Measurements from ENCODE around the gene ZNF503.

The ZNF503 gene

DNA sequence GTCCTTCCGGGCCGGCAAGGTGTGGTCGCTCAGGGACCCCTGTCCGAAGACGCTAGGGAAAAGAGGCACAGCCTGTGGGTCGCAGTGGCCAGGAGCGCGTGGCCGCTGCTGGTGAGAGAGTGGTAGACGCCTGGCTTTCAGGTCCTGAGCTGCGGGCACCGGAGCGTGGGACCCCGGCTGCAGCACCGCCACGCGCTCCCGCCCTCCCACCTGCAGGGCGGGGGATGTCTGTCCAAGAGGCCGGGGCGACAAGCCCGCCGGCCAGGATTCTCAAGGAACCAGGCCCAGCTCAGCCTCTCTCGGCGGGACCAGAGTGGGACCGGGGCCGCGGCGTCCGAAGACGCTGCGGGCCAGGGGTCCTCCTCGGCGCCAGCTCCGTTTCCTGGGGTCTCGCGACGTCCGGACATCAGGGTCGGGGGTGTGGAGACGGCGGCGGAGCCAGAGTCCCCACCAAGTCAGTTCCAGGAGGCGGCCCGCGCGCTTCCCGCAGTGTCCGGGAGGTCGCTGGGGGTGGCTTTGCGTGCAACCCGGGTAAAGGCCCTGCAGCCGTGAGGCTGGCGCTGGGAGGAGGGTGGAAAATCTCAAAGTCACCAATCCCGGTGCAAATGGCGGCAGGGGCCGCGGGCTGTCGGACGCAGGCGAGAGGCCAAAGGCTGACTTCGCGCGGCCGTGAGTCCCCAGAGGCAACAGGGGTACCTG lies 5.5 kb downstream of the ZNF503 start:
- peak; percentile 35 for DNase-seq (ENCODE audit: low spot score)
- in situ Hi-C loops (cut with MboI; ENCODE audit: low pct_unique_long_range_greater_than_20kb, low sequenced_read_pairs, unreplicated experiment), result no loop called here
- TF ChIP-seq, protein P1, sequence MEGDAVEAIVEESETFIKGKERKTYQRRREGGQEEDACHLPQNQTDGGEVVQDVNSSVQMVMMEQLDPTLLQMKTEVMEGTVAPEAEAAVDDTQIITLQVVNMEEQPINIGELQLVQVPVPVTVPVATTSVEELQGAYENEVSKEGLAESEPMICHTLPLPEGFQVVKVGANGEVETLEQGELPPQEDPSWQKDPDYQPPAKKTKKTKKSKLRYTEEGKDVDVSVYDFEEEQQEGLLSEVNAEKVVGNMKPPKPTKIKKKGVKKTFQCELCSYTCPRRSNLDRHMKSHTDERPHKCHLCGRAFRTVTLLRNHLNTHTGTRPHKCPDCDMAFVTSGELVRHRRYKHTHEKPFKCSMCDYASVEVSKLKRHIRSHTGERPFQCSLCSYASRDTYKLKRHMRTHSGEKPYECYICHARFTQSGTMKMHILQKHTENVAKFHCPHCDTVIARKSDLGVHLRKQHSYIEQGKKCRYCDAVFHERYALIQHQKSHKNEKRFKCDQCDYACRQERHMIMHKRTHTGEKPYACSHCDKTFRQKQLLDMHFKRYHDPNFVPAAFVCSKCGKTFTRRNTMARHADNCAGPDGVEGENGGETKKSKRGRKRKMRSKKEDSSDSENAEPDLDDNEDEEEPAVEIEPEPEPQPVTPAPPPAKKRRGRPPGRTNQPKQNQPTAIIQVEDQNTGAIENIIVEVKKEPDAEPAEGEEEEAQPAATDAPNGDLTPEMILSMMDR (IDR thresholded peaks at IDR 0.05; ENCODE audit: extremely low read depth, insufficient read depth, missing control alignments), result no peak

DNA sequence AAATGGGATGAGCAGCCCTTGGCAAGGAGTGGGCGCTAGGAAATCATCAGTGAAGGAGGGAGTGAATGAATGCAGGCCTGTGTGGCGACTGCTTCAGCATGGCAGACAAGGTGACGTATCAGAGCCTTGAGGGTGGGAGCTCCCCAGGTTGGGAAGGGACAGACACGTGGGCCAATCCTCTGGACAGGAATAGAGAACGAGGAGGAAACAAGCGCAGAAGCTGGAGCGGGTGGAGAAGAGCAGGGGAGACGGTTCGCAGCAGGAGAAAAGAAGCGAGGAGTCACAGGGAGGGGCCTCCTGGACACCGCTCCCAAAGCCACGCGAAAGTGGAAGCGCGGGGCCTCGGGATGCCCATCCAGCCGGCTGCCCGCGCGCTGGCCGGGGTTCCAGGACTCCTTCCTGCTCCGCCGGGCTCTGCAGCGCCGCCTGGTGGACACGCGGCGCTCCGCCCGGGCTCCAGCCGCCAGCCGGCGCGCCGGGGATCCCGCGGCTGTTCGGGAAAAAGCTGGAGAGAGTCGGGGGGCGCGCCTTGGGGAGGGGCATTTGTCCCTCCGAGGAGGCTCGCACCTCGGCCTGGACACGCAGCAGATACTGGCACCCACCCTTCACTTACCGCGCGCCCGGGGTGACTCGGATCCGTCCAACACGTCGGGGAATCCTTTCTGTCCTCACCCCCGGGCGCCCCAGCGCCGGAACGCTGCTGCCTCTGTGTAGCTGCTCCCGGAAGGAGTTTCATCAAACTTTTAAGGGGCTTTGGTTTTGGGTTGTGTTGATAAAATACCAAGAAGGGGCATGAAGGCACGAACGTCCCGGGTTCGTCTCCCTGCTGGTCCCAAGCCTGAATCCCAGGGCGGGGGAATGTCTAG lies 6.3 kb downstream of the ZNF503 start:
- TF ChIP-seq, protein P1 (IDR thresholded peaks at IDR 0.05; ENCODE audit: extremely low read depth, insufficient read depth, missing control alignments), result peak; percentile 69
- DNase-seq (ENCODE audit: low spot score), result peak; percentile 74
- in situ Hi-C loops (cut with MboI; ENCODE audit: low pct_unique_long_range_greater_than_20kb, low sequenced_read_pairs, unreplicated experiment), result no loop called here

DNA sequence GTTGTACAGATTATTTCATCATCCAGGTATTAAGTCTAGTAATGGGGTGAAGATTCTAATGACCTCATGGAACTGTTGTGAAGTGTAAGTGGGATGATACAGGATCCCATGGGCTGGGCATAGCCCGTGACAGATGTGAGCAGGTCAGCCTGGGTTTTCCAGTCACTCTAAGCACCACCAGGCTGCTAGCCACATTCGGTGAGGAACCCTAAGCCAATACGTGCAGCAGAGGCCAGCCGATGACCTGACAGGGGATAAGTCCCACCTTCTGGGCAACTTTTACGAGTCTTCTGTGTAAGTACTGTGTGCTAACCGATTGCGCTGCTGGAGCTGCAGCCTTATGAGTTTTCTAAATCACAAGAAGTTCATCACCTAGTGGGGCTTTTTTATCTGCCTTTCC lies 7.3 kb downstream of the ZNF503 start:
- DNase-seq (ENCODE audit: low spot score), result no peak
- TF ChIP-seq, protein P1 (IDR thresholded peaks at IDR 0.05; ENCODE audit: extremely low read depth, insufficient read depth, missing control alignments), result no peak
- in situ Hi-C loops (cut with MboI; ENCODE audit: low pct_unique_long_range_greater_than_20kb, low sequenced_read_pairs, unreplicated experiment), result no loop called here

DNA sequence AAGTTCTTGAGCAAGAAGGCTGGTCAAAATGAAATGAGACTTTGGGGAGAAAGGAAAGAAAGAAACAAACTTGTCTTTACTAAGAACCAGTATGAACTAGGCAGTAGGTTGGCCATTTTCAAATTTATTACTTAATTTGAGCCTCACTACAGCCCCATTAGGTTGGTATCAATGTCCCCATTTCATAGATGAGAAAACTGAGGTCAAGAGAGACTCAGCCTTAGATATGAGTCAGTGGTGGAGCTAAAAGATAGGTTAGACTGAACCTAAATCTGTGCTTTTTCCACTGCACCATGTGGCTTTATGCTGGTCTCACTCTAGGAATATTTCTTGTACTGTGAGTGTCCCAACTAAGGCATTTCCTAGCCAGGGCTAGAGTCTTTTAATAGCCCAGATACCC lies 8.8 kb downstream of the ZNF503 start:
- no peak for DNase-seq (ENCODE audit: low spot score)
- TF ChIP-seq, protein P1 (IDR thresholded peaks at IDR 0.05; ENCODE audit: extremely low read depth, insufficient read depth, missing control alignments), result no peak
- in situ Hi-C loops (cut with MboI; ENCODE audit: low pct_unique_long_range_greater_than_20kb, low sequenced_read_pairs, unreplicated experiment), result no loop called here

DNA sequence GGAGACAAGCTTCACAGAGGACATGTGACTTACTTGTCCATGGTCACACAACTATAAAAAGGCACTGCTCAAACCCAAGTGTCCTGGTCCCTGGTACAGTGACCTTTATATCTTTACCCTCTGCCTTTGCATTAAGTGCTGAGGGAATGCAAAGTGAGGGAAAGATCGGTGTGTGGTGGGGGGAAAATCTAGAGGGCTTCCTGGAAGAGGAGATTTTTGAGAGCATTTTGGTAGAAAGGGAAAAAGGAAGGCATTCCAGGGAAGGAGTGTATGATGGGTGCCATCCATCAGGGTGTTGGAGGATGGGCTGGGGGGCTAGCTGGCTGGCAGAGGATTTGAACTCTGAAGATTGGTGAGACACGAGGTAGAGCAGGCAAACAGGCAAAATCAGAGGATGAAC lies 9.3 kb downstream of the ZNF503 start:
- TF ChIP-seq, protein P1 (IDR thresholded peaks at IDR 0.05; ENCODE audit: extremely low read depth, insufficient read depth, missing control alignments), result no peak
- DNase-seq (ENCODE audit: low spot score), result no peak
- in situ Hi-C loops (cut with MboI; ENCODE audit: low pct_unique_long_range_greater_than_20kb, low sequenced_read_pairs, unreplicated experiment), result no loop called here

DNA sequence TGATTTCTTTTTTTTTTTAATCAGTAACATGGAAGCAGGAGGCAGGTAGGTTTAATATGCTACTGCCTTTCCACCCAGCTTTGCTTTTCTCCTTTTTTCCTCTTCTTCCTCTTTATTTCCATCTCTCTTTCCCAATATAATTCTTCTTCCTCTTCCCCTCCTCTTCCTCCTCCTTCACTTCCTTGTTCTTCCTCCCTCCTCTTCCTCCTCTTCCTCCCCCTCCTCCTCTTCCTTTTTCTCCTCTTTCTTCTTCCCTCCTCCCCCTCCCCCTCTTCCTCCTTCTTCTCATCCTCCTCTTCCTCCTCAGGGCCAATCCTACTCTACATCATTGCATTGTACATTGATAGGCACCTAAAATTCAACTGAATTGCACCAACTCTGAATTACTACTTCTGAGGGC lies 11.4 kb downstream of the ZNF503 start:
- TF ChIP-seq, protein P1 (IDR thresholded peaks at IDR 0.05; ENCODE audit: extremely low read depth, insufficient read depth, missing control alignments), result no peak
- DNase-seq (ENCODE audit: low spot score), result no peak
- in situ Hi-C loops (cut with MboI; ENCODE audit: low pct_unique_long_range_greater_than_20kb, low sequenced_read_pairs, unreplicated experiment), result no loop called here
